Peyer's patch (tissue), 4 donors: ENCODE measurements around the gene TMEM50A.
"Not testable (repeated sequence)": the region's sequence is repeated elsewhere in the genome, so short reads cannot be mapped to it uniquely, and the experiment has no call there.

ENCODE experiments used
- CTCF ChIP-seq, 6 experiments: fragments of 450-650 bp in 4 of 6; fragments of 200-600 bp in 2 of 6; sonication (generic) in 1 of 6; IDR thresholded peaks; one replicate each; pipeline ENCODE4 v1.5.1; 2017 to 2019; ENCODE audit warnings: antibody characterized with exemption in 6 of 6, mild to moderate bottlenecking in 3 of 6, moderate library complexity in 1 of 6
- POLR2A ChIP-seq, 2 donors: fragments of 450-650 bp; IDR thresholded peaks; one replicate each; pipeline ENCODE4 v1.5.1; 2017; ENCODE audit warnings: antibody characterized with exemption in 2 of 2, mild to moderate bottlenecking in 2 of 2, moderate library complexity in 2 of 2

GRCh38 chr1:25369691-25370271 is 31.6 kb downstream of the TMEM50A start:
- not testable (repeated sequence) for TF ChIP-seq POLR2A, CTCF (IDR thresholded peaks at IDR 0.05)
